ENCODE measurements around the gene SEMA6D. TPM values are rescaled to one million over a fixed set of nuclear protein-coding genes. Genes with fewer than 3 reads are reported as not detected.

Gene SEMA6D
- polyA plus RNA-seq, 1 donor from 2014 or later, result 108 TPM

GRCh38 chr15:47796339-47796738 lies 79.0 kb downstream of the SEMA6D start:
- TF ChIP-seq CTCF (IDR thresholded peaks at IDR 0.05; ENCODE audit: poor library complexity, severe bottlenecking), result no peak
- H3K9ac ChIP-seq (ENCODE audit: low read length), result no peak overlapping the region

DNA sequence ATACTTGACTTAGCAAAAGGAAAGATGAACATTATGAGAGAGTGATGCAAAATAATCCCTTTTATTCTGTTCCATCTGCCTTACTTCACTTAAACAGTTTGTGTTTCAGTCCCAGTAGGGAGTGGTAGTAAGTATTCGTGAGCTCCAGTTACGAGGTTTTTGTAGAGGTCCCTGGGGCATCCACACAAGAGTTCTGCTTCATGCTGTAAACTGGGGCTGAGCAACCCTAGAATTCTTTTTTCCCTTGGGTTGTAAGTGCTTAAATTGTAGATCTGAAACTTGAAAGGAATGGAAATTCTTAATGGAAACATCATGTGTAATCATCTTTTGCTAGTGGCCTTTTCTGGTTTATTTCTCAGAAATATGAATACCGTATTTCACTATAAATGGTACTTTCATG lies 79.5 kb downstream of the SEMA6D start:
- Histone ChIP-seq H4K20me1 (ENCODE audit: insufficient read depth) (no peaks in the 10 kb centered on the region), H3K9me2 (ENCODE audit: insufficient read depth, low read length) (no peaks in the 10 kb centered on the region), H3K79me2 (replicated peaks; ENCODE audit: insufficient read depth, low read length) (no peaks in the 10 kb centered on the region), H3K27ac (ENCODE audit: low read length) (no peak overlapping the region), H3K4me2 (ENCODE audit: low read length) (no peak overlapping the region), H3K4me3 (ENCODE audit: low read length) (no peak overlapping the region), H3K36me3 (ENCODE audit: insufficient read depth, low read length) (no peaks in the 10 kb centered on the region), H2AFZ (ENCODE audit: low read depth, low read length) (no peak overlapping the region), H3K9ac (ENCODE audit: low read length) (no peak overlapping the region), H3K9me3 (ENCODE audit: low read length) (no peaks in the 10 kb centered on the region), H3F3A (ENCODE audit: insufficient read depth, low read length, poor library complexity, severe bottlenecking) (no peaks in the 10 kb centered on the region), H3K27me3 (ENCODE audit: insufficient read depth, low read depth, low read length) (no peaks in the 10 kb centered on the region)
- TF ChIP-seq EP300 (conservative IDR thresholded peaks at IDR 0.05; ENCODE audit: poor library complexity, severe bottlenecking) (no peak), CTCF (IDR thresholded peaks at IDR 0.05; ENCODE audit: poor library complexity, severe bottlenecking) (no peak), POLR2AphosphoS5 (IDR thresholded peaks at IDR 0.05) (no peak), RAD21 (conservative IDR thresholded peaks at IDR 0.05) (no peak), SMC3 (conservative IDR thresholded peaks at IDR 0.05; ENCODE audit: poor library complexity) (no peak), EZH2 (IDR thresholded peaks at IDR 0.05; ENCODE audit: borderline replicate concordance, insufficient read depth, low read length, poor library complexity, severe bottlenecking) (no peak), TAF1 (IDR thresholded peaks at IDR 0.05; ENCODE audit: low read depth) (no peak), MXI1 (conservative IDR thresholded peaks at IDR 0.05; ENCODE audit: poor library complexity, severe bottlenecking) (no peak)
- TF ChIP-seq, protein P1, sequence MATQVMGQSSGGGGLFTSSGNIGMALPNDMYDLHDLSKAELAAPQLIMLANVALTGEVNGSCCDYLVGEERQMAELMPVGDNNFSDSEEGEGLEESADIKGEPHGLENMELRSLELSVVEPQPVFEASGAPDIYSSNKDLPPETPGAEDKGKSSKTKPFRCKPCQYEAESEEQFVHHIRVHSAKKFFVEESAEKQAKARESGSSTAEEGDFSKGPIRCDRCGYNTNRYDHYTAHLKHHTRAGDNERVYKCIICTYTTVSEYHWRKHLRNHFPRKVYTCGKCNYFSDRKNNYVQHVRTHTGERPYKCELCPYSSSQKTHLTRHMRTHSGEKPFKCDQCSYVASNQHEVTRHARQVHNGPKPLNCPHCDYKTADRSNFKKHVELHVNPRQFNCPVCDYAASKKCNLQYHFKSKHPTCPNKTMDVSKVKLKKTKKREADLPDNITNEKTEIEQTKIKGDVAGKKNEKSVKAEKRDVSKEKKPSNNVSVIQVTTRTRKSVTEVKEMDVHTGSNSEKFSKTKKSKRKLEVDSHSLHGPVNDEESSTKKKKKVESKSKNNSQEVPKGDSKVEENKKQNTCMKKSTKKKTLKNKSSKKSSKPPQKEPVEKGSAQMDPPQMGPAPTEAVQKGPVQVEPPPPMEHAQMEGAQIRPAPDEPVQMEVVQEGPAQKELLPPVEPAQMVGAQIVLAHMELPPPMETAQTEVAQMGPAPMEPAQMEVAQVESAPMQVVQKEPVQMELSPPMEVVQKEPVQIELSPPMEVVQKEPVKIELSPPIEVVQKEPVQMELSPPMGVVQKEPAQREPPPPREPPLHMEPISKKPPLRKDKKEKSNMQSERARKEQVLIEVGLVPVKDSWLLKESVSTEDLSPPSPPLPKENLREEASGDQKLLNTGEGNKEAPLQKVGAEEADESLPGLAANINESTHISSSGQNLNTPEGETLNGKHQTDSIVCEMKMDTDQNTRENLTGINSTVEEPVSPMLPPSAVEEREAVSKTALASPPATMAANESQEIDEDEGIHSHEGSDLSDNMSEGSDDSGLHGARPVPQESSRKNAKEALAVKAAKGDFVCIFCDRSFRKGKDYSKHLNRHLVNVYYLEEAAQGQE (IDR thresholded peaks at IDR 0.05; ENCODE audit: borderline replicate concordance), result no peak

More at GRCh38 chr15:47796339-47796738, 79.0 kb downstream of the SEMA6D start:
- Histone ChIP-seq H3K27me3 (ENCODE audit: insufficient read depth, low read depth, low read length) (no peaks in the 10 kb centered on the region), H3K9me2 (ENCODE audit: insufficient read depth, low read length) (no peaks in the 10 kb centered on the region), H3K4me3 (ENCODE audit: low read length) (no peak overlapping the region), H3K9me3 (ENCODE audit: low read length) (no peaks in the 10 kb centered on the region), H4K20me1 (ENCODE audit: insufficient read depth) (no peaks in the 10 kb centered on the region), H3K27ac (ENCODE audit: low read length) (no peak overlapping the region), H3K4me2 (ENCODE audit: low read length) (no peak overlapping the region), H3F3A (ENCODE audit: insufficient read depth, low read length, poor library complexity, severe bottlenecking) (no peaks in the 10 kb centered on the region), H3K79me2 (replicated peaks; ENCODE audit: insufficient read depth, low read length) (no peaks in the 10 kb centered on the region), H3K36me3 (ENCODE audit: insufficient read depth, low read length) (no peaks in the 10 kb centered on the region), H2AFZ (ENCODE audit: low read depth, low read length) (no peak overlapping the region)
